H1 (cell line): ENCODE results near the gene TRAF3. TPM values are rescaled to one million over a fixed set of nuclear protein-coding genes. Genes with fewer than 3 reads are reported as not detected.

ENCODE experiments used
- EGR1 ChIP-seq: IDR thresholded peaks from 2 replicates; pipeline ENCODE4 v1.6.1; 2011; ENCODE audit warnings: low read depth, low read length, borderline replicate concordance
- SP2 ChIP-seq: IDR thresholded peaks from 2 replicates; pipeline ENCODE4 v1.6.1; 2012; ENCODE audit warnings: mild to moderate bottlenecking, low read length, inconsistent platforms
- SRF ChIP-seq: IDR thresholded peaks from 2 replicates; pipeline ENCODE4 v1.6.1; 2011; ENCODE audit warnings: mild to moderate bottlenecking, low read depth, low read length, moderate library complexity
- TAF1 ChIP-seq: IDR thresholded peaks from 2 replicates; pipeline ENCODE4 v1.6.1; 2011; ENCODE audit warnings: mild to moderate bottlenecking, low read depth, low read length
- ZNF274 ChIP-seq: IDR thresholded peaks from 2 replicates; pipeline ENCODE4 v1.7.0; 2012; ENCODE audit warnings: low read length, borderline replicate concordance; ENCODE audit errors: extremely low read depth
- polyA plus RNA-seq, 7 experiments: library from polyadenylated mRNA; depleted of rRNA in 3 of 7; stranded (reverse) in 5 of 7; unstranded in 2 of 7; fragments of >200 nt in 5 of 7; fragments of 200-250 nt in 2 of 7; gene quantifications; 1 replicate in 5 of 7; 2 replicates in 1 of 7; 4 replicates in 1 of 7; pipeline versions ENCODE4 v1.2.1 to v1.2.3, GENCODE V29; 2011 to 2013; ENCODE audit warnings: missing spikeins in 2 of 7, mixed read lengths in 2 of 7
- total RNA-seq: library from RNA; stranded (reverse); fragmentation: NEBNext Ultra II Directional; extraction: Animal tissue kit (Norgen Biotek cat#: 25700); gene quantifications from 2 replicates; pipeline ENCODE4 v1.2.1, GENCODE V29; 2021
- TF ChIP-seq, protein P1 (sequence below), 3 experiments: IDR thresholded peaks; 1 replicate in 2 of 3; 2 replicates in 1 of 3; pipeline versions ENCODE4 v1.5.1 to v1.6.1; 2011; ENCODE audit warnings: low read length in 3 of 3, mild to moderate bottlenecking in 3 of 3, inconsistent platforms in 2 of 3, low read depth in 1 of 3, moderate library complexity in 1 of 3; ENCODE audit not compliant: insufficient read depth in 1 of 3; ENCODE audit errors: control extremely low read depth in 1 of 3

The TRAF3 gene
- total and polyA plus RNA-seq, 2 of the 8 experiments (the other 6 are each of a cell fraction or from before 2014, with no cell fraction given) = 5.8 to 12.1 TPM

DNA sequence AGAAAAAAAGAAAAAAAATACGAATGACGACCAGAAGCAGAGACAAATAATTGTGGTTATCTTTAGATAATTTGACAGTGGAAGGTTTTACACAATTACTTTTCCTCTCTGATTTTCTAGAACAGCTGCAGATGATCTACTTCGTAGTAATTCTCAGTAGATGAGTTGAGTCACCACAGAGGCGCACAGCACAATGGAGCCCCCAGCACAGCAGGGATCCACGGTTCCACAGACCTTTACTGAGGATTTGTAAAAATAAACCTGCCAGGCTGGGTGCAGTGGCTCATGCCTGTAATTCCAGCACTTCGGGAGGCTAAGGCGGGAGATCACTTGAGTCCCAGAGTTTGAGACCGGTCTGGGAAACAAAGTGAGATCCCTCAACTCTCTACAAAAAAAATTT, 174.6 kb downstream of the TRAF3 start (continued):
- no peak for TF ChIP-seq ZNF274
- no peak for TF ChIP-seq TAF1
- TF ChIP-seq, protein P1, sequence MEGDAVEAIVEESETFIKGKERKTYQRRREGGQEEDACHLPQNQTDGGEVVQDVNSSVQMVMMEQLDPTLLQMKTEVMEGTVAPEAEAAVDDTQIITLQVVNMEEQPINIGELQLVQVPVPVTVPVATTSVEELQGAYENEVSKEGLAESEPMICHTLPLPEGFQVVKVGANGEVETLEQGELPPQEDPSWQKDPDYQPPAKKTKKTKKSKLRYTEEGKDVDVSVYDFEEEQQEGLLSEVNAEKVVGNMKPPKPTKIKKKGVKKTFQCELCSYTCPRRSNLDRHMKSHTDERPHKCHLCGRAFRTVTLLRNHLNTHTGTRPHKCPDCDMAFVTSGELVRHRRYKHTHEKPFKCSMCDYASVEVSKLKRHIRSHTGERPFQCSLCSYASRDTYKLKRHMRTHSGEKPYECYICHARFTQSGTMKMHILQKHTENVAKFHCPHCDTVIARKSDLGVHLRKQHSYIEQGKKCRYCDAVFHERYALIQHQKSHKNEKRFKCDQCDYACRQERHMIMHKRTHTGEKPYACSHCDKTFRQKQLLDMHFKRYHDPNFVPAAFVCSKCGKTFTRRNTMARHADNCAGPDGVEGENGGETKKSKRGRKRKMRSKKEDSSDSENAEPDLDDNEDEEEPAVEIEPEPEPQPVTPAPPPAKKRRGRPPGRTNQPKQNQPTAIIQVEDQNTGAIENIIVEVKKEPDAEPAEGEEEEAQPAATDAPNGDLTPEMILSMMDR (IDR thresholded peaks at IDR 0.05; ENCODE audit: control extremely low read depth in 1 of 3, insufficient read depth in 1 of 3, low read depth in 1 of 3, low read length in 3 of 3) = no peak
- no peak for TF ChIP-seq EGR1
- TF ChIP-seq SRF = no peak
- TF ChIP-seq SP2 = no peak
